IMR-90 (cell line): ENCODE data around the gene ZSCAN32.

Experiments used
- CEBPB ChIP-seq: IDR thresholded peaks from 2 replicates; pipeline ENCODE4 v1.6.1; 2012; ENCODE audit warnings: low read depth, low read length, improper control_type of control experiment
- CHD1 ChIP-seq: IDR thresholded peaks from 2 replicates; pipeline ENCODE4 v1.6.1; 2012; ENCODE audit warnings: low read depth, low read length, improper control_type of control experiment
- CTCF ChIP-seq: conservative IDR thresholded peaks from 2 replicates; pipeline ENCODE4 v1.5.1; 2012; ENCODE audit warnings: mild to moderate bottlenecking, low read depth, low read length, improper control_type of control experiment
- MXI1 ChIP-seq: IDR thresholded peaks from 2 replicates; pipeline ENCODE4 v1.6.1; 2012; ENCODE audit warnings: low read depth, mild to moderate bottlenecking, low read length, moderate library complexity, borderline replicate concordance
- POLR2A ChIP-seq: IDR thresholded peaks from 2 replicates; pipeline ENCODE4 v1.6.1; 2012; ENCODE audit warnings: mild to moderate bottlenecking, low read depth, low read length

DNA sequence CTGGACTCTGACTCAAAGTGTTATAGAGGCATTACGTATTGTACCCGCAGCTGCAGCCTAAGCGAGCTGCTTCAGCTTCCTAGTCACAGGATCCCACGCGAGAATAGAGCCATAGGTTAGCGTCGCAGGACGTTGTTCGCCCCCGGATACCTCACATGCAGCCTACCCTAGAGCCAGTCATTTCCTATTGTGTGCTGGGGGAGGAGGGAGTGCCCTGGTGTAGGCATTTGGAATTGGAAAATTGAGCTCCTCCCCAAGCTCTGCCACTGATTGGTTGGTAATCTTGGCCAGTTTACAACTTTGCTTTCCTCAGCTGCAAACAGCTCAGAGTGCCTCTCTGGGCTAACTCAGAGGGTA lies 43.2 kb upstream of the ZSCAN32 start:
- TF ChIP-seq CTCF = no peak
- TF ChIP-seq POLR2A = peak; percentile 48; the same call in 1 of the 2 replicates
- TF ChIP-seq CEBPB = no peak
- TF ChIP-seq CHD1 = no peak
- no peak for TF ChIP-seq MXI1
